Ishikawa (cell line): ENCODE results near the gene WDR82.

Source experiments
- CEBPB ChIP-seq: IDR thresholded peaks from 2 replicates; pipeline ENCODE4 v1.6.1; 2012
- CREB1 ChIP-seq: IDR thresholded peaks from 2 replicates; pipeline ENCODE4 v1.6.1; 2012; ENCODE audit warnings: low read depth
- EGR1 ChIP-seq: IDR thresholded peaks from 2 replicates; pipeline ENCODE4 v1.6.1; 2012
- EP300 ChIP-seq: IDR thresholded peaks from 2 replicates; pipeline ENCODE4 v1.6.1; 2012; ENCODE audit warnings: borderline replicate concordance
- FOXM1 ChIP-seq: IDR thresholded peaks from 2 replicates; pipeline ENCODE4 v1.6.1; 2012; ENCODE audit warnings: low read depth, borderline replicate concordance
- NFIC ChIP-seq: IDR thresholded peaks from 2 replicates; pipeline ENCODE4 v1.6.1; 2012
- RAD21 ChIP-seq: IDR thresholded peaks from 2 replicates; pipeline ENCODE4 v1.6.1; 2012; ENCODE audit warnings: low read depth
- TAF1 ChIP-seq: IDR thresholded peaks from 2 replicates; pipeline ENCODE4 v1.6.1; 2012; ENCODE audit warnings: low read depth, mild to moderate bottlenecking
- TEAD4 ChIP-seq: IDR thresholded peaks from 2 replicates; pipeline ENCODE4 v1.6.1; 2012
- YY1 ChIP-seq: IDR thresholded peaks from 2 replicates; pipeline ENCODE4 v1.6.1; 2012; ENCODE audit warnings: low read depth
- ZBTB7A ChIP-seq: IDR thresholded peaks from 2 replicates; pipeline ENCODE4 v1.6.1; 2012; ENCODE audit warnings: low read depth
- TF ChIP-seq, protein P1 (sequence below): IDR thresholded peaks from 2 replicates; pipeline ENCODE4 v1.6.1; 2012
- TF ChIP-seq, protein P2 (sequence below): IDR thresholded peaks from 2 replicates; pipeline ENCODE4 v1.6.1; 2012; ENCODE audit warnings: low read depth, mild to moderate bottlenecking
- TF ChIP-seq, protein P3 (sequence below): IDR thresholded peaks from 2 replicates; pipeline ENCODE4 v1.6.1; 2012

DNA sequence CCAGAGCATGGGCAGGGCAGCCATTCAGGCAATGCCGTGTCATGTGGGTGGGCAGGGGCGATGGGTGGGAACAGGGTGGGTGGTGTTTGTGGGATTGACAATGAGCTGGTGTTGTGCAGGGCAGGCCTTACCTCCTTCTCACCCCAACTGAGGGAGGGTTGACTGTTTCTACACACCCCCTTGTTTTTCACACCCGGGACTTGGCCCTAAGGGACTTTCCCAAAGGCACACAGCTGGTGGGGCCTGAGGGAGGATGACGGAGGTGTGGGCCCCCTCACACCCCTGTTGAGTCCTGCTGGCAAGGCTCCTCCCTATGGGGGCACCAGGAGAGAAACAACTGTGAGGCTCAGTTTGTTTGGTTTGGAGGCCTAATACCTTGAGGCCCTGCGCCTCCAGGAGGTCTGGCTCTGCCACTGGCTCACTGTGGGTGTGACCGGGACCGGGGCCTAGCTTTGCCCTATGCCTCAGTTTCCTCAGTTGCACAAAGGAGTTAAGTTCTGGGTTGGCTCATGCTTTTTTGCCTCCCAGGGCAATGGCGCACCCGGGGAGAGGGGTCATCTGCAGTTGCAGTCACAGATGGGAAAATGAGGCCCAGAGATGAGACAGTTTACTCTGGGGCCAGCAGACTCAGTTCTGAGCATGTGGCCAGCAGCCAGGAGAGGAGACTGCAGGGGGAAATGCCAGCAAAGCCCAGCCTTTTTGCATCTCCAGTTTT lies 32.6 kb upstream of the WDR82 start:
- no peak for TF ChIP-seq TEAD4
- TF ChIP-seq TAF1 = no peak
- TF ChIP-seq RAD21 = no peak
- TF ChIP-seq EP300 = no peak
- no peak for TF ChIP-seq EGR1
- TF ChIP-seq FOXM1 = no peak
- TF ChIP-seq, protein P1, sequence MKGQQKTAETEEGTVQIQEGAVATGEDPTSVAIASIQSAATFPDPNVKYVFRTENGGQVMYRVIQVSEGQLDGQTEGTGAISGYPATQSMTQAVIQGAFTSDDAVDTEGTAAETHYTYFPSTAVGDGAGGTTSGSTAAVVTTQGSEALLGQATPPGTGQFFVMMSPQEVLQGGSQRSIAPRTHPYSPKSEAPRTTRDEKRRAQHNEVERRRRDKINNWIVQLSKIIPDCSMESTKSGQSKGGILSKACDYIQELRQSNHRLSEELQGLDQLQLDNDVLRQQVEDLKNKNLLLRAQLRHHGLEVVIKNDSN = no peak
- no peak for TF ChIP-seq YY1
- TF ChIP-seq, protein P2, sequence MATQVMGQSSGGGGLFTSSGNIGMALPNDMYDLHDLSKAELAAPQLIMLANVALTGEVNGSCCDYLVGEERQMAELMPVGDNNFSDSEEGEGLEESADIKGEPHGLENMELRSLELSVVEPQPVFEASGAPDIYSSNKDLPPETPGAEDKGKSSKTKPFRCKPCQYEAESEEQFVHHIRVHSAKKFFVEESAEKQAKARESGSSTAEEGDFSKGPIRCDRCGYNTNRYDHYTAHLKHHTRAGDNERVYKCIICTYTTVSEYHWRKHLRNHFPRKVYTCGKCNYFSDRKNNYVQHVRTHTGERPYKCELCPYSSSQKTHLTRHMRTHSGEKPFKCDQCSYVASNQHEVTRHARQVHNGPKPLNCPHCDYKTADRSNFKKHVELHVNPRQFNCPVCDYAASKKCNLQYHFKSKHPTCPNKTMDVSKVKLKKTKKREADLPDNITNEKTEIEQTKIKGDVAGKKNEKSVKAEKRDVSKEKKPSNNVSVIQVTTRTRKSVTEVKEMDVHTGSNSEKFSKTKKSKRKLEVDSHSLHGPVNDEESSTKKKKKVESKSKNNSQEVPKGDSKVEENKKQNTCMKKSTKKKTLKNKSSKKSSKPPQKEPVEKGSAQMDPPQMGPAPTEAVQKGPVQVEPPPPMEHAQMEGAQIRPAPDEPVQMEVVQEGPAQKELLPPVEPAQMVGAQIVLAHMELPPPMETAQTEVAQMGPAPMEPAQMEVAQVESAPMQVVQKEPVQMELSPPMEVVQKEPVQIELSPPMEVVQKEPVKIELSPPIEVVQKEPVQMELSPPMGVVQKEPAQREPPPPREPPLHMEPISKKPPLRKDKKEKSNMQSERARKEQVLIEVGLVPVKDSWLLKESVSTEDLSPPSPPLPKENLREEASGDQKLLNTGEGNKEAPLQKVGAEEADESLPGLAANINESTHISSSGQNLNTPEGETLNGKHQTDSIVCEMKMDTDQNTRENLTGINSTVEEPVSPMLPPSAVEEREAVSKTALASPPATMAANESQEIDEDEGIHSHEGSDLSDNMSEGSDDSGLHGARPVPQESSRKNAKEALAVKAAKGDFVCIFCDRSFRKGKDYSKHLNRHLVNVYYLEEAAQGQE = no peak
- no peak for TF ChIP-seq CREB1
- TF ChIP-seq ZBTB7A = no peak
- TF ChIP-seq CEBPB = no peak
- TF ChIP-seq NFIC = no peak
- TF ChIP-seq, protein P3, sequence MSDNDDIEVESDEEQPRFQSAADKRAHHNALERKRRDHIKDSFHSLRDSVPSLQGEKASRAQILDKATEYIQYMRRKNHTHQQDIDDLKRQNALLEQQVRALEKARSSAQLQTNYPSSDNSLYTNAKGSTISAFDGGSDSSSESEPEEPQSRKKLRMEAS = no peak
